Measurements from ENCODE around the gene ARVCF.
"Not testable (repeated sequence)": the region's sequence is repeated elsewhere in the genome, so short reads cannot be mapped to it uniquely, and the experiment has no call there.

The ARVCF gene

GRCh38 chr22:19931514-19931913, 85.1 kb downstream of the ARVCF start:
- no peak for DNase-seq

- no peak for DNase-seq
Measured at GRCh38 chr22:19930551-19931486, 85.8 kb downstream of the ARVCF start.

GRCh38 chr22:19929586-19930550, 86.8 kb downstream of the ARVCF start:
- DNase-seq: no peak

GRCh38 chr22:19928207-19928606, 88.4 kb downstream of the ARVCF start:
- DNase-seq: no peak

- no peak for DNase-seq
Measured at GRCh38 chr22:19927696-19928095, 88.9 kb downstream of the ARVCF start.

GRCh38 chr22:19926028-19926427, 90.6 kb downstream of the ARVCF start:
- not testable (repeated sequence) for DNase-seq

GRCh38 chr22:19923914-19924513, 92.6 kb downstream of the ARVCF start:
- DNase-seq: no peak

GRCh38 chr22:19921544-19922081, 95.0 kb downstream of the ARVCF start:
- no peak for DNase-seq

All from NCI-H1436 (cell line).